A673 (cell line): ENCODE results near the gene PCLO. TPM values are rescaled to one million over a fixed set of nuclear protein-coding genes. Genes with fewer than 3 reads are reported as not detected.

Experiments used
- BruUV-seq: library from RNA; stranded (reverse); fragments of 400-500 nt; replicated peaks from 2 replicates; lab custom pipeline; 2021; lab: Mats Ljungman, UMichigan
- CTCF ChIA-PET: fragments of 300-600 bp; sonication (Branson Sonifier 250); formaldehyde crosslinking; loops from one replicate; lab custom pipeline; 2022; ENCODE audit warnings: antibody characterized with exemption; lab: Charles Lee
- POLR2A ChIA-PET: fragments of 300-600 bp; sonication (Branson Sonifier 250); formaldehyde crosslinking; loops from one replicate; lab custom pipeline; 2022; ENCODE audit warnings: antibody characterized with exemption; ENCODE audit not compliant: low non-redundant PET; lab: Charles Lee
- DNase-seq: peaks from one replicate; pipeline ENCODE4 v3.0.0-alpha.2; 2015; ENCODE audit warnings: low spot score
- H3K27ac ChIP-seq: fragments of 200-600 bp; sonication (generic); 2 replicates; pipeline ENCODE4 v1.5.1; 2016; ENCODE audit warnings: mixed run types, low read depth, mild to moderate bottlenecking, mixed read lengths, antibody characterized with exemption, low read length; ENCODE audit not compliant: poor library complexity, severe bottlenecking
- H3K27me3 ChIP-seq: fragments of 200-600 bp; sonication (generic); replicated peaks from 2 replicates; pipeline ENCODE4 v1.6.1; 2017; ENCODE audit warnings: mixed run types, low read depth, mild to moderate bottlenecking, mixed read lengths, antibody characterized with exemption, low read length; ENCODE audit not compliant: insufficient read depth, poor library complexity
- H3K36me3 ChIP-seq: fragments of 200-600 bp; sonication (generic); 2 replicates; pipeline ENCODE4 v1.6.1; 2016; ENCODE audit warnings: mixed run types, mild to moderate bottlenecking, mixed read lengths, antibody characterized with exemption, low read length; ENCODE audit not compliant: insufficient read depth, poor library complexity, severe bottlenecking
- H3K4me1 ChIP-seq: fragments of 200-600 bp; sonication (generic); 2 replicates; pipeline ENCODE4 v1.6.1; 2017; ENCODE audit warnings: mixed run types, mild to moderate bottlenecking, mixed read lengths, antibody characterized with exemption, low read length; ENCODE audit not compliant: insufficient read depth, poor library complexity, severe bottlenecking
- H3K4me3 ChIP-seq: fragments of 200-600 bp; sonication (generic); 2 replicates; pipeline ENCODE4 v1.5.1; 2016; ENCODE audit warnings: low read depth, mixed run types, mild to moderate bottlenecking, mixed read lengths, low read length; ENCODE audit not compliant: poor library complexity, severe bottlenecking
- H3K9me3 ChIP-seq: fragments of 200-600 bp; sonication (generic); 2 replicates; pipeline ENCODE4 v1.6.1; 2016; ENCODE audit warnings: mixed run types, low read depth, mild to moderate bottlenecking, mixed read lengths, antibody characterized with exemption, low read length; ENCODE audit not compliant: poor library complexity, severe bottlenecking
- EZH2 ChIP-seq: fragments of 200-600 bp; sonication (generic); IDR thresholded peaks from 2 replicates; pipeline ENCODE4 v1.6.1; 2017; ENCODE audit warnings: borderline replicate concordance, low read depth, mild to moderate bottlenecking, mixed read lengths, antibody characterized with exemption, low read length; ENCODE audit not compliant: poor library complexity, severe bottlenecking
- intact Hi-C: fragments of 100-400 bp; cut with micrococcal nuclease; formaldehyde crosslinking; loops from one replicate; pipeline ENCODE4 v1.10.0; 2022; ENCODE audit not compliant: unreplicated experiment
- total RNA-seq: library from RNA; stranded (reverse); gene quantifications from 2 replicates; pipeline ENCODE4 v1.2.3, GENCODE V29; 2021
- TF ChIP-seq, protein P1 (sequence below): fragments of 300-800, 200-600 bp; sonication (generic); conservative IDR thresholded peaks from 2 replicates; pipeline ENCODE4 v1.5.1; 2017; ENCODE audit warnings: low read depth, mild to moderate bottlenecking, antibody characterized with exemption, low read length, moderate library complexity, mixed read lengths

Gene PCLO
- total RNA-seq, 1 experiment from 2014 or later = 2.1 TPM

- H3K27ac ChIP-seq = no peak overlapping the region
- TF ChIP-seq, protein P1, sequence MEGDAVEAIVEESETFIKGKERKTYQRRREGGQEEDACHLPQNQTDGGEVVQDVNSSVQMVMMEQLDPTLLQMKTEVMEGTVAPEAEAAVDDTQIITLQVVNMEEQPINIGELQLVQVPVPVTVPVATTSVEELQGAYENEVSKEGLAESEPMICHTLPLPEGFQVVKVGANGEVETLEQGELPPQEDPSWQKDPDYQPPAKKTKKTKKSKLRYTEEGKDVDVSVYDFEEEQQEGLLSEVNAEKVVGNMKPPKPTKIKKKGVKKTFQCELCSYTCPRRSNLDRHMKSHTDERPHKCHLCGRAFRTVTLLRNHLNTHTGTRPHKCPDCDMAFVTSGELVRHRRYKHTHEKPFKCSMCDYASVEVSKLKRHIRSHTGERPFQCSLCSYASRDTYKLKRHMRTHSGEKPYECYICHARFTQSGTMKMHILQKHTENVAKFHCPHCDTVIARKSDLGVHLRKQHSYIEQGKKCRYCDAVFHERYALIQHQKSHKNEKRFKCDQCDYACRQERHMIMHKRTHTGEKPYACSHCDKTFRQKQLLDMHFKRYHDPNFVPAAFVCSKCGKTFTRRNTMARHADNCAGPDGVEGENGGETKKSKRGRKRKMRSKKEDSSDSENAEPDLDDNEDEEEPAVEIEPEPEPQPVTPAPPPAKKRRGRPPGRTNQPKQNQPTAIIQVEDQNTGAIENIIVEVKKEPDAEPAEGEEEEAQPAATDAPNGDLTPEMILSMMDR = no peak
- no peaks in the 10 kb centered on the region for H3K27me3 ChIP-seq
- CTCF ChIA-PET = no interaction called here
- no peaks in the 10 kb centered on the region for H3K4me1 ChIP-seq
- intact Hi-C loops = no loop called here
- DNase-seq = no peak
- H3K4me3 ChIP-seq = no peak overlapping the region
- no TSS peak for BruUV-seq
- POLR2A ChIA-PET = no interaction called here
- no peaks in the 10 kb centered on the region for H3K36me3 ChIP-seq
- no peaks in the 10 kb centered on the region for H3K9me3 ChIP-seq
Measured at GRCh38 chr7:83141927-83142326, 20.8 kb downstream of the PCLO start.

GRCh38 chr7:83130623-83131545 is 31.8 kb downstream of the PCLO start:
- CTCF ChIA-PET = no interaction called here
- POLR2A ChIA-PET = no interaction called here
- Histone ChIP-seq H3K36me3 (no peaks in the 10 kb centered on the region), H3K4me1 (no peaks in the 10 kb centered on the region), H3K27ac (no peak overlapping the region), H3K27me3 (no peaks in the 10 kb centered on the region), H3K9me3 (no peaks in the 10 kb centered on the region), H3K4me3 (no peak overlapping the region)
- BruUV-seq = no TSS peak
- TF ChIP-seq EZH2 = no peak
- TF ChIP-seq, protein P1 = no peak
- DNase-seq = no peak
- intact Hi-C loops = no loop called here

DNA sequence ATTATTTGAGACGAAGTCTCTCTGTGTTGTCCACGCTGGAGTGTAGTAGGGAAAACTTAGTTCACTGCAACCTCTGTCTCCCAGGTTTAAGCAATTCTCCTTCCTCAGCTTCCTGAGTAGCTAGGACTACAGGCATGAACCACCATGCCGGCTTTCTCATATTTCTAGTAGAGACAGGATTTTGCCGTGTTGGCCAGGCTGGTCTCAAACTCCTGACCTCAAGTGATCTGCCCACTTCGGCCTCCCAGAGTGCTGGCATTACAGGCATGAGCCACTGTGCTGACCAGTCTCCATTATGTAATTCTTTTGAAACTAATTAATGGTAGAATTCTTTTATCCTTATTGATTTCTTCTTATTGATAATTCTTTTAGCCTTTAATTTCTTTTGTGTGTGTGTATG is 32.5 kb downstream of the PCLO start:
- no peak for DNase-seq
- Histone ChIP-seq H3K27ac (no peak overlapping the region), H3K4me1 (no peaks in the 10 kb centered on the region), H3K4me3 (no peak overlapping the region), H3K27me3 (no peaks in the 10 kb centered on the region), H3K9me3 (no peaks in the 10 kb centered on the region), H3K36me3 (no peaks in the 10 kb centered on the region)
- CTCF ChIA-PET = no interaction called here
- POLR2A ChIA-PET = no interaction called here
- no TSS peak for BruUV-seq
- no peak for TF ChIP-seq EZH2
- TF ChIP-seq, protein P1 = no peak
- intact Hi-C loops = no loop called here
